ENCODE data around the gene RAMP1. TPM values are rescaled to one million over a fixed set of nuclear protein-coding genes. Genes with fewer than 3 reads are reported as not detected.
A peak's percentile ranks its signal among the peaks of the same experiment; 100 is the strongest.

The RAMP1 gene
- total RNA-seq (2021; fragmentation: NEBNext Ultra II Directional; extraction: Animal tissue kit (Norgen Biotek cat#: 25700)): 1 to 10 TPM in 1 of 6 experiments, under 1 TPM in 4, not detected in 1; 0.38 to 1.3 (median 0.48) TPM
- long read RNA-seq, partial matches to known transcripts: 0 of 1 reads
- long read RNA-seq, other reads (novel, unspliced or antisense): 0 of 1 reads

DNA sequence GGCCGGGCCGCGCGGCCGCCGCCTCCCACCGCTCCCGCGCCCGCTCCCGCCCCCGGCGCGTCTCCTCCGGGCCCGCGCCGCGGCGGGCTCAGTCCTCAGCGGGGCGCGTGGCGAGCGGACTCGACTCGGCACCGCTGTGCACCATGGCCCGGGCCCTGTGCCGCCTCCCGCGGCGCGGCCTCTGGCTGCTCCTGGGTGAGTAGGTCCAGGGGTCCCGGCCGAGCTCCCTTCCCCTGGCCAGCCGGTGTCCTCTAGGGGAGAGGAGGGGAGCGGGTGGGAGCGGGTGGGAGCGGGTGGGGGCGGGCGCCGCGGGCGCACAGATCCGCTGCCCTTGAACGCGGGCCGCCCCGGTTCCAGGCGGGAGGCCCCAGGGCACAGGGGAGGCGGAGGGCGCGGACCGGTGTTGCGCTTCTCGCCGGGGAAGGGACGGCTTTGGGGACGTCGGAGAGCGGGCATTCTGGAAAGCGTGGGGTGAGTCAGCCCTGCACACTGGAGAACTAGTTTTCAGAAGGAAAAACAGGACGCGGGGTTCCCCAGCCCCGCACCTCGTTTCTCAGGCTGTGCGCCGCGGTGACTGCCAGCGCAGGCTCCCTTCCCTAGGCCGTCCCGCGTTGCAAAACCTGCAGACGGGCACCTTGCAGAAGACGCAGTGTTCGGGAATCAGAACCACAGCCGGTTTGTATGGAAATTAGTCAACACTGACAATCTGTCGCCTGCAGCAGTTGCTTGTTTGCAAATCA lies at the start of gene RAMP1:
Gene RAMP1 (plus strand): TSS at position 91 of the 740 bp plus-strand sequence. CDS start 53 bp downstream, at position 144.
- peak within 1 kb of the TSS; percentile 66 for H3K4me3 Mint-ChIP-seq
- no peak within 1 kb of the TSS for H3K27ac Mint-ChIP-seq
- DNase-seq: no peak
- no peaks in the 10 kb centered on the region for H3K36me3 Mint-ChIP-seq (ENCODE audit: low read depth)
- H3K4me1 Mint-ChIP-seq (ENCODE audit: low read depth): peaks cover 24% of the 10 kb centered on the region
- H3K27me3 Mint-ChIP-seq (ENCODE audit: insufficient read depth): peaks cover 25% of the 10 kb centered on the region
- no peak for TF ChIP-seq CTCF (IDR thresholded peaks at IDR 0.05)
- no peaks in the 10 kb centered on the region for H3K9me3 Mint-ChIP-seq

- DNase-seq: no peak
- H3K4me3 Mint-ChIP-seq: no peak overlapping the region
- H3K4me1 Mint-ChIP-seq (ENCODE audit: low read depth): peaks cover 23% of the 10 kb centered on the region
- H3K27ac Mint-ChIP-seq: no peak overlapping the region
- no peaks in the 10 kb centered on the region for H3K9me3 Mint-ChIP-seq
- peaks cover 27% of the 10 kb centered on the region for H3K27me3 Mint-ChIP-seq (ENCODE audit: insufficient read depth)
- no peaks in the 10 kb centered on the region for H3K36me3 Mint-ChIP-seq (ENCODE audit: low read depth)
- no peak for TF ChIP-seq CTCF (IDR thresholded peaks at IDR 0.05)
Measured at GRCh38 chr2:237815637-237816036, 43.8 kb upstream of the RAMP1 start.

DNA sequence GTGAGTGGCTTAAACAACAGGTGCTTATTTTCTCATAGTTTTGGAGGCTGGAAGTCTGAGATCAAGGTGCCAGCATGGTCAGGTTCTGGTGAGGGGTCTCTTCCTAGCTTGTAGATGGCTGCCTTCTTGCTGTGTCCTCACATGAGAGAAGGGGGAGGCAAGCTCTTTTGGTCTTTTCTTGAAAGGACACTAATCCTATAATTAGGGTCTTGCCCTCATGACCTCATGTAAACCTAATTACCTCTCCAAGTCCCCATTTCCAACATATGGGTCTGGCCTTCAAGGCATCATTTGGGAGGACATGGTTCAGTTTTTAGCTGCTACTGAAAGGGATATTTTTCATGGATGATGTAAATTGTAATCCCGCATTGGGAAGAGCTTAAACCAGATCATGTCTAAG lies 42.9 kb upstream of the RAMP1 start:
- peaks cover 18% of the 10 kb centered on the region for H3K27me3 Mint-ChIP-seq (ENCODE audit: insufficient read depth)
- no peak for TF ChIP-seq CTCF (IDR thresholded peaks at IDR 0.05)
- DNase-seq: no peak
- H3K4me3 Mint-ChIP-seq: no peak overlapping the region
- no peaks in the 10 kb centered on the region for H3K36me3 Mint-ChIP-seq (ENCODE audit: low read depth)
- no peak overlapping the region for H3K27ac Mint-ChIP-seq
- H3K4me1 Mint-ChIP-seq (ENCODE audit: low read depth): peaks cover 23% of the 10 kb centered on the region
- no peaks in the 10 kb centered on the region for H3K9me3 Mint-ChIP-seq

DNA sequence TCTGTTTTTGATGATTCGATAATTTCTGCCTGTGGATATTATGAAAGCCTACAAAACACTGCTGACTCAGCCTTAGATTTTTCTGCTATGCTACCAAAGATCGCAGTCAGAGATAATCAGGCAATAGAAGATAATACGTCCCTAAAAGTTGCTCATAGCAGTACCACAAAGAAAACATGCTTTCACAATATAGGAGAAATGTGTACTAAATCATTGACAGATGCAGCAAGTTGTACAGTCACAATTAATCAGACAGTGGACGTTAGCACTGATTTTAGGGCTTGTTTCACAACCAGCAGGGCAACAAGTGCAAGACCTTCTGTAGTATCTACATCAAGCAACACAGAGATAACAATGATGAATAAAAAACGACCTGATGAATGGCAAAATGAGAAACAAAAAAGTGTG lies 41.4 kb upstream of the RAMP1 start:
- Mint-ChIP-seq H3K27ac (peak overlapping the region; percentile 57; the same call in 1 of the 2 replicates), H3K4me3 (no peak overlapping the region)
- peak; percentile 85 for DNase-seq

DNA sequence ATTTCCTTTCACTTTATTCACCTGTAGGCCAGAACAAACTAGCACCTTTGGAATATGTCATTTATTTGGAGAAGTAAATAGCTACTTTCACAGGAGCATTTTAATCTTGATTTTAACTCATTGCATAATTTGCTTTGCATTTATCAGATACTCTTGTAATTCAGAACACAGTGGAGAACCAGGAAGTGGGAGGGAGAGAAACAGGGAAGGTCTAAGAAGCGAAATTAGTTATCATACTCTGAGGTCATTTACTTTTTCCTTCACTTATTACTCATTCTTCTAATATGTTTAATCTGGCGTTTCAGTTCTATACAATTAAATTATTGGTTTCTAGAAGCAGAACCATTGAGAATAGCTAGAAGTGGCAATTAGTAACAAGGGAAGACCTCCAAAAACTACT lies 40.2 kb upstream of the RAMP1 start:
- no peak for DNase-seq
- no peaks in the 10 kb centered on the region for H3K36me3 Mint-ChIP-seq (ENCODE audit: low read depth)
- peaks cover 23% of the 10 kb centered on the region for H3K4me1 Mint-ChIP-seq (ENCODE audit: low read depth)
- H3K27ac Mint-ChIP-seq: no peak overlapping the region
- H3K27me3 Mint-ChIP-seq (ENCODE audit: insufficient read depth): peaks cover 8% of the 10 kb centered on the region; the same call in 1 of the 2 replicates
- no peak for TF ChIP-seq CTCF (IDR thresholded peaks at IDR 0.05)
- no peak overlapping the region for H3K4me3 Mint-ChIP-seq
- no peaks in the 10 kb centered on the region for H3K9me3 Mint-ChIP-seq

More for the DNA sequence above, 41.4 kb upstream of the RAMP1 start:
- TF ChIP-seq CTCF (IDR thresholded peaks at IDR 0.05): no peak
- H3K27me3 Mint-ChIP-seq (ENCODE audit: insufficient read depth): peaks cover 7% of the 10 kb centered on the region; the same call in 1 of the 2 replicates
- H3K4me1 Mint-ChIP-seq (ENCODE audit: low read depth): peaks cover 23% of the 10 kb centered on the region
- H3K36me3 Mint-ChIP-seq (ENCODE audit: low read depth): no peaks in the 10 kb centered on the region
- H3K9me3 Mint-ChIP-seq: no peaks in the 10 kb centered on the region

Data from HFFc6 (cell line).